HepG2 (cell line): Measurements from ENCODE around the gene LBX2. TPM values are rescaled to one million over a fixed set of nuclear protein-coding genes. Genes with fewer than 3 reads are reported as not detected.
A peak's percentile ranks its signal among the peaks of the same experiment; 100 is the strongest.

Experiments
- ARID2 ChIP-seq: sonication (generic); formaldehyde crosslinking; IDR thresholded peaks from 2 replicates; pipeline ENCODE4 v1.8.1; 2022; ENCODE audit warnings: mild to moderate bottlenecking, missing genetic modification reagents, borderline replicate concordance
- ATF3 ChIP-seq: sonication (generic); formaldehyde crosslinking; IDR thresholded peaks from 2 replicates; pipeline ENCODE4 v1.4.0; 2020; ENCODE audit warnings: missing genetic modification reagents
- CERS6 ChIP-seq: sonication (generic); formaldehyde crosslinking; IDR thresholded peaks from 2 replicates; pipeline ENCODE4 v1.5.0; 2020; ENCODE audit warnings: missing genetic modification reagents
- FOSL1 ChIP-seq: sonication (generic); formaldehyde crosslinking; IDR thresholded peaks from 2 replicates; pipeline ENCODE4 v1.9.0; 2021; ENCODE audit warnings: missing genetic modification reagents, borderline replicate concordance
- HOXA9 ChIP-seq: sonication (generic); formaldehyde crosslinking; IDR thresholded peaks from 2 replicates; pipeline ENCODE4 v1.8.1; 2022; ENCODE audit warnings: missing genetic modification reagents, mild to moderate bottlenecking, moderate library complexity, borderline replicate concordance
- KLF13 ChIP-seq: sonication (generic); formaldehyde crosslinking; IDR thresholded peaks from 2 replicates; pipeline ENCODE4 v1.4.0; 2020; ENCODE audit warnings: mild to moderate bottlenecking, missing genetic modification reagents
- MAFG ChIP-seq: sonication (generic); formaldehyde crosslinking; IDR thresholded peaks from 2 replicates; pipeline ENCODE4 v1.5.1; 2020; ENCODE audit warnings: mild to moderate bottlenecking, missing genetic modification reagents
- MXD3 ChIP-seq: IDR thresholded peaks from 2 replicates; pipeline ENCODE4 v1.6.1; 2016; ENCODE audit warnings: mild to moderate bottlenecking, missing biosample characterization, missing genetic modification reagents
- NFE2L2 ChIP-seq: fragments of 150-350 bp; IDR thresholded peaks from 2 replicates; pipeline ENCODE4 v1.6.1; 2014; ENCODE audit warnings: low read length
- NFIB ChIP-seq: sonication (generic); formaldehyde crosslinking; IDR thresholded peaks from 2 replicates; pipeline ENCODE4 v1.9.0; 2021; ENCODE audit warnings: missing genetic modification reagents, mild to moderate bottlenecking, borderline replicate concordance
- NR3C1 ChIP-seq: sonication (generic); formaldehyde crosslinking; IDR thresholded peaks from 2 replicates; pipeline ENCODE4 v1.4.0; 2020; ENCODE audit warnings: missing genetic modification reagents
- TERF1 ChIP-seq: sonication (generic); formaldehyde crosslinking; IDR thresholded peaks from 2 replicates; pipeline ENCODE4 v1.8.0; 2022; ENCODE audit warnings: mild to moderate bottlenecking, missing genetic modification reagents, moderate library complexity
- TOPORS ChIP-seq: sonication (generic); formaldehyde crosslinking; IDR thresholded peaks from 2 replicates; pipeline ENCODE4 v1.8.0; 2023; ENCODE audit warnings: mild to moderate bottlenecking, missing genetic modification reagents
- ZBTB43 ChIP-seq: sonication (generic); formaldehyde crosslinking; conservative IDR thresholded peaks from 2 replicates; pipeline ENCODE4 v1.4.0; 2020; ENCODE audit warnings: missing genetic modification reagents
- ZGPAT ChIP-seq: IDR thresholded peaks from 2 replicates; pipeline ENCODE4 v1.6.1; 2016; ENCODE audit warnings: mild to moderate bottlenecking
- ZMYM2 ChIP-seq: sonication (generic); formaldehyde crosslinking; IDR thresholded peaks from 2 replicates; pipeline ENCODE4 v1.8.0; 2022; ENCODE audit warnings: mild to moderate bottlenecking, missing genetic modification reagents
- ZNF136 ChIP-seq: sonication (generic); formaldehyde crosslinking; IDR thresholded peaks from 2 replicates; pipeline ENCODE4 v1.8.1; 2022; ENCODE audit warnings: low read depth, mild to moderate bottlenecking, moderate library complexity, missing genetic modification reagents
- ZNF317 ChIP-seq: sonication (generic); formaldehyde crosslinking; IDR thresholded peaks from 2 replicates; pipeline ENCODE4 v1.5.0; 2020; ENCODE audit warnings: mild to moderate bottlenecking, missing genetic modification reagents
- ZNF383 ChIP-seq: sonication (generic); formaldehyde crosslinking; IDR thresholded peaks from 2 replicates; pipeline ENCODE4 v1.4.0; 2020; ENCODE audit warnings: missing genetic modification reagents, mild to moderate bottlenecking, borderline replicate concordance
- ZNF558 ChIP-seq: sonication (generic); formaldehyde crosslinking; IDR thresholded peaks from 2 replicates; pipeline ENCODE4 v1.9.0; 2022; ENCODE audit warnings: mild to moderate bottlenecking, missing genetic modification reagents, borderline replicate concordance
- ZNF597 ChIP-seq: sonication (generic); formaldehyde crosslinking; IDR thresholded peaks from 2 replicates; pipeline ENCODE4 v1.5.0; 2020; ENCODE audit warnings: missing genetic modification reagents
- ZNF605 ChIP-seq: sonication (generic); formaldehyde crosslinking; IDR thresholded peaks from 2 replicates; pipeline ENCODE4 v1.8.0; 2022; ENCODE audit warnings: mild to moderate bottlenecking, missing genetic modification reagents
- polyA plus RNA-seq, 8 experiments: library from polyadenylated mRNA; depleted of rRNA in 3 of 8; stranded (reverse) in 7 of 8; unstranded in 1 of 8; fragments of >200 nt; fragmentation: Illumina TruSeq in 4 of 8; extraction: Trizol in 4 of 8; gene quantifications; 2 replicates each; pipeline versions ENCODE4 v1.2.1 to v1.2.3, GENCODE V29; 2011 to 2016; ENCODE audit warnings: low read depth in 4 of 8, missing spikeins in 1 of 8, mixed read lengths in 1 of 8; ENCODE audit not compliant: insufficient read depth in 1 of 8
- total RNA-seq, 5 experiments: library from RNA; depleted of rRNA; stranded (reverse); fragments of >200 nt; fragmentation: Illumina TruSeq; extraction: Trizol; gene quantifications; 2 replicates each; pipeline ENCODE4 v1.2.3, GENCODE V29; 2016; ENCODE audit warnings: low read depth in 1 of 5

Gene LBX2
- total and polyA plus RNA-seq, 2 of the 13 experiments (the other 11 are each of a cell fraction or from before 2014, with no cell fraction given): 6.4 to 8.1 TPM

GRCh38 chr2:74502720-74503505 is 3.5 kb upstream of the LBX2 start (continued):
- TF ChIP-seq ZGPAT (CRISPR knock-in tag) (peak; percentile 57), MAFG (CRISPR knock-in tag) (no peak), HOXA9 (CRISPR knock-in tag) (no peak), ZNF597 (CRISPR knock-in tag) (no peak), TERF1 (CRISPR knock-in tag) (no peak), KLF13 (CRISPR knock-in tag) (no peak), ZNF558 (0 out of 2 replicates have a peak, but pooled peaks have one; percentile 29), FOSL1 (CRISPR knock-in tag) (0 out of 2 replicates have a peak, but pooled peaks have one; percentile 57), ARID2 (CRISPR knock-in tag) (peak; percentile 92), TOPORS (CRISPR knock-in tag) (no peak), ZMYM2 (CRISPR knock-in tag) (peak; percentile 87; the same call in 1 of the 2 replicates), ZNF317 (CRISPR knock-in tag) (peak; percentile 80; the same call in 1 of the 2 replicates), ZBTB43 (CRISPR knock-in tag) (no peak; the same call in 1 of the 2 replicates), ZNF383 (CRISPR knock-in tag) (0 out of 2 replicates have a peak, but pooled peaks have one; percentile 18), ZNF136 (CRISPR knock-in tag) (peak; percentile 62), MXD3 (CRISPR knock-in tag) (peak; percentile 80), ATF3 (CRISPR knock-in tag) (peak; percentile 25; the same call in 1 of the 2 replicates), NFE2L2 (no peak), NR3C1 (CRISPR knock-in tag) (no peak), ZNF605 (CRISPR knock-in tag) (peak; percentile 91), NFIB (CRISPR knock-in tag) (no peak; the same call in none of the 2 replicates), CERS6 (no peak)
